Stimulated activated CD4-positive, alpha-beta T cell treated with anti-CD3 and anti-CD28 coated beads, Interleukin-4, amount 100 ng/mL, for 1 hour (primary cell): Measurements from ENCODE around the gene MTMR1.

ENCODE experiments used
- DNase-seq: peaks from one replicate; pipeline ENCODE4 v3.0.0-alpha.2; 2020

MTMR1 gene

DNA sequence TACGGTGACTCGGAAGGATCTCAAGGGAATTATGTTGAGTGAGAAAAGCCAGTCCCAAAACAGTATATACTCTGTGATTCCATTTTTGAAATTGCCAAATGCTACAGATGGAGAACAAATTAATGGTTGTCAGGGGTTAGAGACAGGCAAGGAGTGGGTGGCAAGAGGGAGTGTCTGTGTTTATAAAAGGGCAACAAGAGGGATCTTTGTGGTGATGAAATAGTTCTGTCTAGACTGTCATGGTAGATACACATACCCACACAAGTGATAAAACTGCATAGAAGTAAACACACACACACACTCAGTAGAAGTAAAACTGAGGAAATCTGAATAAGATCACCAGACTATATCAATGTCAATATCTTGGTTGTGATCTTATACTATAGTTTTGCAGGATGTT is 112.5 kb downstream of the MTMR1 start:
- no peak for DNase-seq

DNA sequence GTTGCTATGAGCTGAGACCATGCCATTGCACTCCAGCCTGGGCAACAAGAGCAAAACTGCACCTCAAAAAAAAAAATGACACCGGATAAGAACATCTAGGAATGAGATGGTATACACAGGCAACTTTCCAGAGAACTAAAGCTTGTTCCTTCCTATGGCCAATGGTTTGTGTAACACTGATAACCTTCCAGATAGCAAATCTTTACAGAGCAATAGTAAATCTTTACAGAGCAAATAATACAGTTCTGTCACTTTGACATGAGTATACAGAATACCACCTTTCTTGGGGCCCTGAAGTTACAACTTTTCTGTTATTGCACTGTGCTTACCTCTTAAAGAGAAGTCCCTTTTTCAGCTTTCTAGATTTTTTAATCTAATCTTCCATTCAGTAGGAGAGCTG is 113.6 kb downstream of the MTMR1 start:
- no peak for DNase-seq

DNA sequence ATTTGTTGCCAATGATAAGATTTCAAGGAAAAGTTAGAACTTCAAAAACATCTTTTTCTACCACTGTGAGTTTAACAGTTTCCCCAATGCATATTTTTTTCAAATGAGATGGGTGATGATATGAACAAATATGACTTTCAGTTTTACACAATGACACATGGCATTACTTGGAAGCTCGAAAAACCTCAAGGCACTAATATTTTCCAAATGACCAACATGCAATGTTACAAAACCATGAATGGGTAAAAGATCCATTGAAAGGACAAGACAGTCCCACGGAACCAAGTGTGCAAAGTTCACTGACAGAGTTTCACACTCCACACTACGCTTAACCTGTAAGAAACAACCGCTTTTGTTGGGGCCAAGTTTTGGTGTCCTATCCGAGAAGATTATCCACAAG is 120.7 kb downstream of the MTMR1 start:
- no peak for DNase-seq
